HCT116 (cell line): ENCODE data around the gene THSD8. TPM values are rescaled to one million over a fixed set of nuclear protein-coding genes. Genes with fewer than 3 reads are reported as not detected.

ENCODE experiments used
- CEBPB ChIP-seq: IDR thresholded peaks from 2 replicates; pipeline ENCODE4 v1.6.1; 2012; ENCODE audit warnings: low read depth
- ELF1 ChIP-seq: IDR thresholded peaks from 2 replicates; pipeline ENCODE4 v1.6.1; 2012; ENCODE audit warnings: low read depth, borderline replicate concordance
- EZH2 ChIP-seq: fragments of 200-600 bp; sonication (generic); IDR thresholded peaks from 2 replicates; pipeline ENCODE4 v1.6.1; 2017; ENCODE audit warnings: antibody characterized with exemption, mixed run types
- FOSL1 ChIP-seq: IDR thresholded peaks from 2 replicates; pipeline ENCODE4 v1.6.1; 2012; ENCODE audit warnings: low read depth
- JUND ChIP-seq: IDR thresholded peaks from 2 replicates; pipeline ENCODE4 v1.6.1; 2012
- POLR2AphosphoS5 ChIP-seq: IDR thresholded peaks from 2 replicates; pipeline ENCODE4 v1.6.1; 2011; ENCODE audit warnings: mild to moderate bottlenecking, low read depth, low read length, moderate library complexity
- SIN3A ChIP-seq: IDR thresholded peaks from 2 replicates; pipeline ENCODE4 v1.6.1; 2012; ENCODE audit warnings: low read depth
- SP1 ChIP-seq: IDR thresholded peaks from 2 replicates; pipeline ENCODE4 v1.6.1; 2012; ENCODE audit warnings: low read depth
- TCF7L2 ChIP-seq: IDR thresholded peaks from 2 replicates; pipeline ENCODE4 v1.7.0; 2011; ENCODE audit warnings: borderline replicate concordance, inconsistent platforms; ENCODE audit not compliant: insufficient read depth, insufficient read length; ENCODE audit errors: extremely low read depth
- YY1 ChIP-seq: IDR thresholded peaks from 2 replicates; pipeline ENCODE4 v1.6.1; 2011; ENCODE audit warnings: low read length, low read depth, moderate library complexity, mild to moderate bottlenecking; ENCODE audit not compliant: insufficient replicate concordance; ENCODE audit errors: extremely low read depth
- total RNA-seq: library from RNA; stranded (reverse); gene quantifications from one replicate; pipeline ENCODE4 v1.2.1, GENCODE V29; 2021; ENCODE audit not compliant: unreplicated experiment
- TF ChIP-seq, protein P1 (sequence below): IDR thresholded peaks from 2 replicates; pipeline ENCODE4 v1.6.1; 2012
- TF ChIP-seq, protein P2 (sequence below), 3 experiments: fragments of 200-600 bp in 1 of 3; sonication (generic) in 1 of 3; IDR thresholded peaks in 2 of 3; conservative IDR thresholded peaks in 1 of 3; 2 replicates each; pipeline ENCODE4 v1.5.1; 2012 to 2017; ENCODE audit warnings: low read depth in 2 of 3, low read length in 2 of 3, antibody characterized with exemption in 1 of 3, borderline replicate concordance in 1 of 3, control low read depth in 1 of 3, mild to moderate bottlenecking in 1 of 3, mixed read lengths in 1 of 3, mixed run types in 1 of 3, moderate library complexity in 1 of 3; ENCODE audit not compliant: insufficient read depth in 1 of 3
- TF ChIP-seq, protein P3 (sequence below): IDR thresholded peaks from 2 replicates; pipeline ENCODE4 v1.6.1; 2012

THSD8 gene
- total RNA-seq, 1 experiment from 2014 or later: 33.3 TPM

DNA sequence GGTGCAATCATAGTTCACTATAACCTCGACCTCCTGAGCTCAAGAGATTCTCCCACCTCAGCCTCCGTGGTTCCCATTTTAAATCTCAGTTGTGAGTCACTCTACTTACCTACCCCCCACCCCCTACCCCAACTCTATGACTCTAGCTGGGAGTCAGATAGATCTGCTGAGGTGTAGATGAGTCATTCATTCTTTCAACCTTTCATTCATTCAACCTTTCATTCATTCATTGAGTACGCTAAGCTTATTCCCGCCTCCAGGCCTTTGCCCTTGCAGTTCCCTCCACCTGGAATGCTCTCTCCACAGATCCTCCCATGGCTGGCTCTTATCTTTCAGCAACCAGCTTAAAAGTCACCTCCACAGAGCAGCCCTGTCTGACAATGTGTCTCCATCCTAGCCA is 35.4 kb downstream of the THSD8 start (continued):
- TF ChIP-seq TCF7L2: no peak
- TF ChIP-seq YY1: no peak
- no peak for TF ChIP-seq POLR2AphosphoS5
- TF ChIP-seq, protein P1, sequence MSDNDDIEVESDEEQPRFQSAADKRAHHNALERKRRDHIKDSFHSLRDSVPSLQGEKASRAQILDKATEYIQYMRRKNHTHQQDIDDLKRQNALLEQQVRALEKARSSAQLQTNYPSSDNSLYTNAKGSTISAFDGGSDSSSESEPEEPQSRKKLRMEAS: peak; percentile 19; the same call in 1 of the 2 replicates
- no peak for TF ChIP-seq CEBPB
- TF ChIP-seq SP1: no peak; the same call in 1 of the 2 replicates
- TF ChIP-seq EZH2: no peak
- peak; percentile 45 for TF ChIP-seq JUND
- TF ChIP-seq, protein P2, sequence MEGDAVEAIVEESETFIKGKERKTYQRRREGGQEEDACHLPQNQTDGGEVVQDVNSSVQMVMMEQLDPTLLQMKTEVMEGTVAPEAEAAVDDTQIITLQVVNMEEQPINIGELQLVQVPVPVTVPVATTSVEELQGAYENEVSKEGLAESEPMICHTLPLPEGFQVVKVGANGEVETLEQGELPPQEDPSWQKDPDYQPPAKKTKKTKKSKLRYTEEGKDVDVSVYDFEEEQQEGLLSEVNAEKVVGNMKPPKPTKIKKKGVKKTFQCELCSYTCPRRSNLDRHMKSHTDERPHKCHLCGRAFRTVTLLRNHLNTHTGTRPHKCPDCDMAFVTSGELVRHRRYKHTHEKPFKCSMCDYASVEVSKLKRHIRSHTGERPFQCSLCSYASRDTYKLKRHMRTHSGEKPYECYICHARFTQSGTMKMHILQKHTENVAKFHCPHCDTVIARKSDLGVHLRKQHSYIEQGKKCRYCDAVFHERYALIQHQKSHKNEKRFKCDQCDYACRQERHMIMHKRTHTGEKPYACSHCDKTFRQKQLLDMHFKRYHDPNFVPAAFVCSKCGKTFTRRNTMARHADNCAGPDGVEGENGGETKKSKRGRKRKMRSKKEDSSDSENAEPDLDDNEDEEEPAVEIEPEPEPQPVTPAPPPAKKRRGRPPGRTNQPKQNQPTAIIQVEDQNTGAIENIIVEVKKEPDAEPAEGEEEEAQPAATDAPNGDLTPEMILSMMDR (IDR thresholded peaks at IDR 0.05 in 2 of 3, conservative IDR thresholded peaks at IDR 0.05 in 1 of 3; ENCODE audit: borderline replicate concordance in 1 of 3, insufficient read depth in 1 of 3, low read depth in 2 of 3, low read length in 2 of 3): no peak
- TF ChIP-seq SIN3A: no peak
- TF ChIP-seq, protein P3, sequence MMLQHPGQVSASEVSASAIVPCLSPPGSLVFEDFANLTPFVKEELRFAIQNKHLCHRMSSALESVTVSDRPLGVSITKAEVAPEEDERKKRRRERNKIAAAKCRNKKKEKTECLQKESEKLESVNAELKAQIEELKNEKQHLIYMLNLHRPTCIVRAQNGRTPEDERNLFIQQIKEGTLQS: no peak
- TF ChIP-seq FOSL1: no peak; the same call in 1 of the 2 replicates
- no peak for TF ChIP-seq ELF1
